Gastrocnemius medialis (tissue), 4 donors: ENCODE results near the gene SLC30A7. TPM values are rescaled to one million over a fixed set of nuclear protein-coding genes. Genes with fewer than 3 reads are reported as not detected.

Experiments
- ATAC-seq, 2 donors: fragments of 150-250 bp; one replicate each; pipeline ENCODE4 v1.9.1; 2016
- DNase-seq, 2 donors: peaks; one replicate each; pipeline ENCODE4 v3.0.0-alpha.2; 2019
- H3K27ac ChIP-seq, 4 donors: fragments of 200-600 bp; sonication (generic); 1 replicate in 1 of 4; 2 replicates in 3 of 4; pipeline ENCODE4 v1.5.1; 2016 to 2018; ENCODE audit warnings: mild to moderate bottlenecking in 2 of 4, moderate library complexity in 1 of 4
- H3K27me3 ChIP-seq, 3 donors: fragments of 200-600 bp; sonication (generic) in 2 of 3; 1 replicate in 1 of 3; 2 replicates in 2 of 3; pipeline versions ENCODE4 v1.5.1 to v1.6.0; 2016 to 2019; ENCODE audit warnings: mild to moderate bottlenecking in 1 of 3, moderate library complexity in 1 of 3
- H3K36me3 ChIP-seq, 2 donors: fragments of 200-600 bp; sonication (generic) in 1 of 2; one replicate each; pipeline ENCODE4 v1.5.1; 2017 to 2018
- H3K4me1 ChIP-seq, 2 donors: fragments of 200-600 bp; sonication (generic) in 1 of 2; one replicate each; pipeline ENCODE4 v1.5.1; 2016 to 2017; ENCODE audit warnings: mild to moderate bottlenecking in 2 of 2
- H3K4me3 ChIP-seq, 4 donors: fragments of 200-600 bp; sonication (generic) in 3 of 4; 1 replicate in 1 of 4; 2 replicates in 3 of 4; pipeline ENCODE4 v1.5.1; 2016 to 2019; ENCODE audit warnings: mild to moderate bottlenecking in 2 of 4
- H3K9me3 ChIP-seq, 3 donors: fragments of 200-600 bp; sonication (generic) in 2 of 3; 1 replicate in 1 of 3; 2 replicates in 2 of 3; pipeline ENCODE4 v1.5.1; 2016 to 2019
- CTCF ChIP-seq, 5 experiments: fragments of 450-650 bp in 3 of 5; fragments of 200-600 bp in 2 of 5; sonication (generic) in 2 of 5; IDR thresholded peaks in 4 of 5; conservative IDR thresholded peaks in 1 of 5; 1 replicate in 4 of 5; 2 replicates in 1 of 5; pipeline ENCODE4 v1.5.1; 2016 to 2019; ENCODE audit warnings: antibody characterized with exemption in 5 of 5, mild to moderate bottlenecking in 3 of 5, moderate library complexity in 3 of 5
- POLR2A ChIP-seq, 2 donors: fragments of 450-650 bp; IDR thresholded peaks; one replicate each; pipeline ENCODE4 v1.6.1; 2017; ENCODE audit warnings: antibody characterized with exemption in 2 of 2, mild to moderate bottlenecking in 2 of 2, moderate library complexity in 2 of 2
- in situ Hi-C, 4 donors: fragments of 200-750 bp; cut with MboI; loops; one replicate each; pipeline versions ENCODE4 v1.15.0 to v1.8.0; 2017; ENCODE audit warnings: low sequenced_read_pairs in 4 of 4
- intact Hi-C: fragments of 100-400 bp; cut with DNase I; formaldehyde crosslinking; loops from one replicate; pipeline ENCODE4 v1.15.1; 2023; ENCODE audit warnings: low total_unique reads
- total RNA-seq, 4 donors: library from RNA; depleted of rRNA; stranded (reverse); fragments of >200 nt; gene quantifications; one replicate each; pipeline versions ENCODE4 v1.1.0 to v1.2.3, GENCODE V29; 2016

SLC30A7 gene
- total RNA-seq, 4 donors from 2014 or later: 1.5 to 6.2 (median 3.5) TPM

- H3K4me3 ChIP-seq: no peak overlapping the region
- no peak for DNase-seq
- H3K9me3 ChIP-seq: no peaks in the 10 kb centered on the region
- H3K27ac ChIP-seq: no peak overlapping the region
- ATAC-seq: no peak
- peaks cover 8 to 27% of the 10 kb centered on the region in 2 donors for H3K4me1 ChIP-seq
- H3K36me3 ChIP-seq: peaks cover 0 to 14% of the 10 kb centered on the region in 2 donors
- intact Hi-C loops: no loop called here
- H3K27me3 ChIP-seq: no peaks in the 10 kb centered on the region
- in situ Hi-C loops: no loop called here
- TF ChIP-seq CTCF (IDR thresholded peaks at IDR 0.05 in 4 of 5, conservative IDR thresholded peaks at IDR 0.05 in 1 of 5) (no peak), POLR2A (IDR thresholded peaks at IDR 0.05) (no peak)
Observed at GRCh38 chr1:101005183-101005582, 109.3 kb downstream of the SLC30A7 start.

- intact Hi-C loops (no loop called here), in situ Hi-C loops (no loop called here)
- Histone ChIP-seq H3K36me3 (peaks cover 0 to 9% of the 10 kb centered on the region in 2 donors), H3K4me3 (no peak overlapping the region), H3K27me3 (no peaks in the 10 kb centered on the region), H3K4me1 (peaks cover 8 to 27% of the 10 kb centered on the region in 2 donors), H3K9me3 (no peaks in the 10 kb centered on the region), H3K27ac (peak overlapping the region in 1 of 4 donors; percentile 9)
- no peak for DNase-seq
- ATAC-seq: no peak
- no peak for TF ChIP-seq POLR2A (IDR thresholded peaks at IDR 0.05)
- no peak for TF ChIP-seq CTCF (IDR thresholded peaks at IDR 0.05 in 4 of 5, conservative IDR thresholded peaks at IDR 0.05 in 1 of 5)
Observed at GRCh38 chr1:101005871-101006270, 110.0 kb downstream of the SLC30A7 start.

GRCh38 chr1:101006553-101006952 is 110.7 kb downstream of the SLC30A7 start:
- ATAC-seq: no peak

GRCh38 chr1:101008229-101008834 is 112.4 kb downstream of the SLC30A7 start:
- in situ Hi-C loops: no loop called here
- Histone ChIP-seq H3K4me1 (peaks cover 8 to 13% of the 10 kb centered on the region in 2 donors), H3K9me3 (no peaks in the 10 kb centered on the region), H3K4me3 (no peak overlapping the region), H3K27ac (no peak overlapping the region), H3K27me3 (no peaks in the 10 kb centered on the region), H3K36me3 (peaks cover 0 to 21% of the 10 kb centered on the region in 2 donors)
- no peak for DNase-seq
- intact Hi-C loops: no loop called here
- ATAC-seq: no peak
- TF ChIP-seq POLR2A (IDR thresholded peaks at IDR 0.05): no peak
- TF ChIP-seq CTCF (IDR thresholded peaks at IDR 0.05 in 4 of 5, conservative IDR thresholded peaks at IDR 0.05 in 1 of 5): no peak

More at GRCh38 chr1:101006553-101006952, 110.7 kb downstream of the SLC30A7 start:
- intact Hi-C loops (no loop called here), in situ Hi-C loops (no loop called here)
- TF ChIP-seq POLR2A (IDR thresholded peaks at IDR 0.05): no peak
- no peak for TF ChIP-seq CTCF (IDR thresholded peaks at IDR 0.05 in 4 of 5, conservative IDR thresholded peaks at IDR 0.05 in 1 of 5)
- peaks cover 0 to 8% of the 10 kb centered on the region in 2 donors for H3K36me3 ChIP-seq
- H3K27ac ChIP-seq: peak overlapping the region in 1 of 4 donors; percentile 9
- H3K4me1 ChIP-seq: peaks cover 8 to 27% of the 10 kb centered on the region in 2 donors
- no peak overlapping the region for H3K4me3 ChIP-seq
- no peaks in the 10 kb centered on the region for H3K9me3 ChIP-seq
- no peaks in the 10 kb centered on the region for H3K27me3 ChIP-seq
- DNase-seq: no peak

GRCh38 chr1:101013776-101014175 is 117.9 kb downstream of the SLC30A7 start:
- no peaks in the 10 kb centered on the region for H3K9me3 ChIP-seq
- H3K4me1 ChIP-seq: no peaks in the 10 kb centered on the region
- intact Hi-C loops (no loop called here), in situ Hi-C loops (no loop called here)
- H3K4me3 ChIP-seq: no peak overlapping the region
- peaks cover 0 to 26% of the 10 kb centered on the region in 2 donors for H3K36me3 ChIP-seq
- TF ChIP-seq POLR2A (IDR thresholded peaks at IDR 0.05) (no peak), CTCF (IDR thresholded peaks at IDR 0.05 in 4 of 5, conservative IDR thresholded peaks at IDR 0.05 in 1 of 5) (no peak)
- H3K27me3 ChIP-seq: no peaks in the 10 kb centered on the region
- DNase-seq: no peak
- no peak overlapping the region for H3K27ac ChIP-seq
- no peak for ATAC-seq
